NCI-H510A treated with DMSO at 0.1 percent for 48 hours (cell line): ENCODE results near the gene LARP7.
A peak's percentile ranks its signal among the peaks of the same experiment; 100 is the strongest.
"Not testable (repeated sequence)": the region's sequence is repeated elsewhere in the genome, so short reads cannot be mapped to it uniquely, and the experiment has no call there.

Experiments
- DNase-seq: peaks from one replicate; lab custom pipeline; 2025; lab: John Stamatoyannopoulos, UW

The LARP7 gene

GRCh38 chr4:112636688-112637551 is at the start of gene LARP7, which contains the start of gene ZGRF1:
TSS of gene LARP7 (plus strand) at chr4:112637143. CDS start at chr4:112644670, 7,527 bp downstream.
TSS of gene ZGRF1 (minus strand) at chr4:112636909. CDS start at chr4:112633176, 3,733 bp downstream.
- peak; percentile 92 for DNase-seq

DNA sequence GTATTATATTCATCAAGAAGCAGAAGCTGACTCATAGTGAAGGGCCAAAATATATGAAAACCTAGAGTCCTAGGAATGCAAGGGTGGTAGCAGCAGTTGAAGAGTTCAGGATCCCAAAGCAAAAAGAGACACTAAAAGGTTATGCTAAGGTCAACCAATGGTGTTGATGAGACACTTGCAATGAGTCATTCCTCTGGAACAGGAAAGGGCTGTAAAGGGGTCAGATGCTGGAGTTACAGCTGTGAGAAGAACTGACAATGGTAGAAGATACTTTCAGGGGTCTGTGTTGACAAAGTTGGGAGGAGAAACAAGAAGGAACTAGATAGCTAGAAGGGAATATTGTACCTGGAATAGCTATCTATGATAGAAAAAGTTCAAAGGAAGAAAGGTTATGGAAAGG is 47.7 kb upstream of the LARP7 start:
- no peak for DNase-seq

DNA sequence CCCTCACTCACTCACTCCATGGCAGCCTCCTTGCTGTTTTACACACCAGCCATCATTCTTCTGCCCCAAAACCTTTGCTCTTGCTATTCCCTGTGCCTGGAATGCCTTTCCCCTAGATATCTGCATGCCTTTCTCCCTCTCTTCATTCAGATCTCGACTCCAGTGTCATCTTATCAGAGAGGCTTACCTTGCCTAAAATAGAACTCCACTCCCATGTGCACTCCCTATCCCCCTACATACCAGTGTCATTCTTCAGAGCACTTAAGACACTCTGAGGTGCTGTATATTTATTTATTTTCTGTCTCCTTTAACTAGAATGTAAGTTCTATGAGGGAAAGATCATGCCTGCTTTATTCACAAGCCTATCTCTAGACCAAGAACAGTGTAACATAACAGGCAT is 45.4 kb upstream of the LARP7 start:
- no peak for DNase-seq

GRCh38 chr4:112592717-112593116 is 44.2 kb upstream of the LARP7 start:
- no peak for DNase-seq

- DNase-seq: no peak
These were observed 43.4 kb upstream of the LARP7 start for GRCh38 chr4:112593438-112594133.

GRCh38 chr4:112594993-112595392 is 42.0 kb upstream of the LARP7 start:
- DNase-seq: no peak

GRCh38 chr4:112604589-112604988 is 32.4 kb upstream of the LARP7 start:
- peak; percentile 20 for DNase-seq

GRCh38 chr4:112612814-112613213 is 24.1 kb upstream of the LARP7 start:
- DNase-seq: not testable (repeated sequence)

GRCh38 chr4:112616984-112617383 is 20.0 kb upstream of the LARP7 start:
- DNase-seq: no peak

GRCh38 chr4:112626228-112626627 is 10.7 kb upstream of the LARP7 start:
- DNase-seq: no peak

DNA sequence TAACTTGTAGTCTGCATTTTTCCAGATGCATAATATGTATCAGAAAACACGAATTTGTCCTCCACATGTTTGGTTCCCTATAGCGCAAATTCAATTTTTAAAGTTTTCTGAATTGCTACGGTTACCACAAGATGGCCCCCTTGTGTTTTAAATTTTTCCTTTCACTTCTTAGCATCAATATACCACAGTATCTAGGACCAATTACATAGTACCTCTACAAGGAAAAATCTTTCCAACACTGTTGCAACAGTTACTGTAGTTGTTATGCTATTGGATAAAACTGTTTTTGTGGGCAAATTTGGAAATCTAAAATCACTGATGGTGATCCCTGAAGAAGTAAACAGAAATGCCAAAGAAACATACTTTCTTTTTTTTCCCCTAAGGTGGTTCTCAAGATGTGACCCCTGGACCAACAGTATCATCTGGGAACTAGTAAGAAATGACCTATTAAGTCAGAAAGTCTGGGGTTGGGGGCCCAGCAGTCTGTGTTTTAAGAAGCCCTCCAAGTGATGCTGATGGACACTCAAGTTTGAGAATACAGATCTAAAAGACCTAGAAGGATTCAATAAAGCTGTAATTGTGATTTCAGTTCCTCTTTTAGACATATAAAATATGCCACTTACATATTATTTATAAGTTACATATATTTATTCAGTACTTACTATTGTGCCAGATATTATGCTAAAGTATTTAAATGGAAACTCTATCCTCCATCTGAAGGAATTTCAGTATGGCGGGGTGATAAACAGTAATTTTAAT is 3.3 kb upstream of the LARP7 start:
- DNase-seq: peak; percentile 14

GRCh38 chr4:112637552-112637866 is 566 bp downstream of the LARP7 start:
- DNase-seq: no peak

- no peak for DNase-seq
These were observed 5.6 kb downstream of the LARP7 start for GRCh38 chr4:112642526-112642925.

DNA sequence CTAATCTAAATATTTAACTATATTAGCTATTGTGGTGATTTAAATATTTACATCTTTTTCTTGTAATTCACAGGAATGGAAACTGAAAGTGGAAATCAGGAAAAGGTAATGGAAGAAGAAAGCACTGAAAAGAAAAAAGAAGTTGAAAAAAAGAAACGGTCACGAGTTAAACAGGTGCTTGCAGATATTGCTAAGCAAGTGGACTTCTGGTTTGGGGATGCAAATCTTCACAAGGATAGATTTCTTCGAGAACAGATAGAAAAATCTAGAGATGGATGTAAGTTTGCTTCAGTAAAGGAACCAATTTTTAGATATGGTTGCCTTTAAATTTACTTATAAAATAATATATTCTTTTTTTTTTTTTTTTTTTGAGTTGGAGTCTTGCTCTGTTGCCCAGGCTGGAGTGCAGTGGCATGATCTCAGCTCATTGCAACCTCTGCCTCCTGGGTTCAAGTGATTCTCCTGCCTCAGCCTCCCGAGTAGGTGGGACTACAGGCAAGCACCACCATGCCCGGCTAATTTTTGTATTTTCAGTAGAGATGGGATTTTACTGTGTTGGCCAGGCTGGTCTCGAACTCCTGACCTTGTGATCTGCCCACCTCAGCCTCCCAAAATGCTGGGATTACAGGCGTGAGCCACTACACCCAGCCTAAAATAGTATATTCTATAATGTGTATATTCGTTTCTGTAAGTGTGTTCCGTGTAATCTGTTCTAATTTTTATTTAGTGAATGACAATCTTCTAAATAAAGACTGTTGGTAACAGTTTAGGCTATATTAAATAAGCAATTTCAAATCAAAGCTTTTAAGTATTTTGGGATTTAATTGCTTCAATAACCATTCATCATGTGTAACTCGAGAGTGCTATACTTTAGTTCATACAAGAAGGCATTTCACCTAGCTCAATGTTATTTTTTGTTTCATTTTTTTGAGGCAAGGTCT is 7.9 kb downstream of the LARP7 start:
- DNase-seq: not testable (repeated sequence)

GRCh38 chr4:112645541-112646329 is 8.8 kb downstream of the LARP7 start:
- DNase-seq: no peak

DNA sequence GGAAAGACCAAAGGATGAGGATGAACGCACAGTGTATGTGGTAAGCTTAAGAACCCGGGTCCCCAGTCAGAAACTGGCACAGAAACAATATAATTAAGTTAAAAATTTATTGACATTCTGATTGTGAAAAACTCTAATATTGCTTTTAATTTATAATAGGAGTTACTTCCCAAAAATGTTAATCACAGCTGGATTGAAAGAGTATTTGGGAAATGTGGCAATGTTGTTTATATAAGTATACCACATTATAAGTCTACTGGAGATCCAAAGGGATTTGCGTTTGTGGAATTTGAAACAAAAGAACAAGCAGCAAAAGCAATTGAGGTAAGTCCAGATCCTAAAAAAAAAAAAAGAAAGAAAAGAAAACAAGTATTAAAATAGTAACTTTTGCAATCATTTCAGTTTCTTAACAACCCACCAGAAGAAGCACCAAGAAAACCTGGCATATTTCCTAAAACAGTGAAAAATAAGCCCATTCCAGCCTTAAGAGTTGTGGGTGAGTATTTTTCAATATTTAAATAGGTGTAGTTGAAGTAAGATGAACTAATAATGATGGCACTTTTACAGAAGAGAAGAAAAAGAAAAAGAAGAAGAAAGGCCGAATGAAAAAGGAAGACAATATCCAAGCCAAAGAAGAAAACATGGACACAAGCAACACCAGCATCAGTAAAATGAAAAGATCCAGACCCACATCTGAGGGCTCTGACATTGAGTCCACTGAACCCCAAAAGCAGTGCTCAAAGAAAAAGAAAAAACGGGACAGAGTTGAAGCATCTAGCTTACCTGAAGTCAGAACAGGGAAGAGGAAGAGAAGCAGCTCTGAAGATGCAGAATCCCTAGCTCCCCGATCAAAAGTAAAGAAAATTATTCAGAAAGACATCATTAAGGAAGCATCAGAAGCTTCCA is 9.9 kb downstream of the LARP7 start:
- no peak for DNase-seq

- DNase-seq: no peak
These were observed 10.8 kb downstream of the LARP7 start for GRCh38 chr4:112647785-112648184.

GRCh38 chr4:112648263-112649054 is 11.5 kb downstream of the LARP7 start:
- no peak for DNase-seq

GRCh38 chr4:112649055-112649408 is 12.1 kb downstream of the LARP7 start:
- no peak for DNase-seq
